Kidney glomerular epithelial cell (primary cell): ENCODE measurements around the gene MB21D2.
A peak's percentile ranks its signal among the peaks of the same experiment; 100 is the strongest.
"Not testable (repeated sequence)": the region's sequence is repeated elsewhere in the genome, so short reads cannot be mapped to it uniquely, and the experiment has no call there.

Source experiments
- DNase-seq: peaks from one replicate; lab custom pipeline; 2025; lab: John Stamatoyannopoulos, UW

Gene MB21D2

DNA sequence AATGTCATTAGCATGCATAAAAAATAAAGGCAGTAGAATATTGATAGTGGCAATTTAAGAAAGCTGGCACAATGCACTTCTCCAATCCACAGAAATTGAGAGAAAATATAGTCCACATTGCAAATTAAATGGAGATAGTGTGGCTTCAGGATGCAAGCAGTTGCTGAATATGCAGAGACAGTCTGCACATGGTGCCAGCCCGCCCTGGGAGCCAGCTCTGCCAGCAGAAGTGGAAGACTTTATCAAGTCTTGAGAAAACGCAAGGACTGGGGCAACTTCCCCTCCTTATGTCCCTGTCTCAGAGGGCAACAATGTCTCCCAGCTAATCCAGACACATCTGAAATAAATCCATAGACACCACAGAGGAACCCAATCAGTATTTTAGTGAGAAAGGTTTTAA lies 57.2 kb downstream of the MB21D2 start:
- DNase-seq = no peak

DNA sequence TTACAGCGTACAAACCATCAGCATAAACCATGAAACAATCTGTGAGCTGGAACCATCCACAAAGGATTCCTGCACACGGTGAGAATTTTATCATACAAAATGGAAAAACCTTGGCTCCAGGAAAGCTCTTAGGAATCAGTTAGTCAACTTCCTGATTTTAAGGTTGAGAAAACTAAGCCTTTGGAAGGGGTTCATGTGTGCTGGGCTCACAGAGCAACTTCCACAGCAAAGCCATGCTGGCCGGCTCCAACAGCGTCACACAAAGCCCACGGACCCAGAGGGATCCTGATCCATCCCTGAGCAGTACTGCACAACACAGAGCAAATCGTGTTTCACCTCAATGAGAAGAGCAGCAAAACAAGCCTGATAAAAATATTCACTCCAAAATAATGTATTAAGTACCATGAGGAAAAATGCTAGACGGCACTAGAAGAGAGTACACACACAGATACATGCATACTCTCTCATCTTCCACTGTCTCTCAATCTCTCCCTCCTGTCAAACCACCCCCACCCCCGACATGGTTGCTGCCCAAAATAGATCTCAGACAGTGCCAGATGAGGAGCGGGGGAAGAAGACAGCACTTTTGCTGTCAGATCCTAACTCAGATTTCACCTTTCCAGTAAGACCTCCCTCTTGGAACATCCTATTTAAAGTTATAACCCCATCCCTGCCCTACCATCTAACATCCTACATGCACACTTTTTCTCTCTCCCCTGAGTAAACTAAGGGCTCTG lies 58.6 kb downstream of the MB21D2 start:
- DNase-seq = no peak

DNA sequence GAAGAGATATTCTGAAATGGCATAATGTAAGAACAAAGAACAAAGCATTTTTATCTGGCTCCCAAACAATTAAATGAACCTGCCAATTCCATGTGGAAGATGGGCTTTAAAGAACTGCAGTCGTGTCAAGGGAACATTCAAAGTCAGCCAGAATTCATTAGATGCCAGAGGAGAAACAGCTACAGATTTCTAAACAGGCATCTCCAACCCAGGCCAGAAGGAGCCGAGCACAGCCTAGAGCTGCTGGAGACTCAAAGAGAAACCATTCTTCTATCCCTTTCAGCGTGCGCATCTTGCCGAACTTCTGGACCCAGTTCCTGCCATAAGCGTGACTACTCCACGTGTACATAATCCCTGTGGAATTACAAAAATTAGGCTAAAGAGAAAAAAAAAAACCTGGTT lies 60.4 kb downstream of the MB21D2 start:
- no peak for DNase-seq

DNA sequence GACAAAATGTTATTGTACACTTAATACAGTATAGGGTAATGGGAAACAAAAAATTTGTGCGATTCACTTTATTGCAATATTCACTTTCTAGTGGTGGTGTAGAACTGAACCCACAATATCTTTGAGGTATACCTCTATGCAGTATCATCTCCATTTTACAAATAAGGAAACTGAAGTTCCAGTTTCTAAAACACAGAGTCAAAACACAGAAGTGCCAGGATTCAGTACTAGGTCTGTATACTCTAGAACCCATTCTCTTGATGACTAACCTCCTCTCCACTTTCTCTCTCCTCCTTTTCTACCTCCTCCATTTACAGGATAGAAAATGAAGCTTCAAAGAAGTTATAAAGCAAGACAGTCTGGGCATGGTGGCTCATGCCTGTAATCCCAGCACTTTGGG lies 62.2 kb downstream of the MB21D2 start:
- no peak for DNase-seq

DNA sequence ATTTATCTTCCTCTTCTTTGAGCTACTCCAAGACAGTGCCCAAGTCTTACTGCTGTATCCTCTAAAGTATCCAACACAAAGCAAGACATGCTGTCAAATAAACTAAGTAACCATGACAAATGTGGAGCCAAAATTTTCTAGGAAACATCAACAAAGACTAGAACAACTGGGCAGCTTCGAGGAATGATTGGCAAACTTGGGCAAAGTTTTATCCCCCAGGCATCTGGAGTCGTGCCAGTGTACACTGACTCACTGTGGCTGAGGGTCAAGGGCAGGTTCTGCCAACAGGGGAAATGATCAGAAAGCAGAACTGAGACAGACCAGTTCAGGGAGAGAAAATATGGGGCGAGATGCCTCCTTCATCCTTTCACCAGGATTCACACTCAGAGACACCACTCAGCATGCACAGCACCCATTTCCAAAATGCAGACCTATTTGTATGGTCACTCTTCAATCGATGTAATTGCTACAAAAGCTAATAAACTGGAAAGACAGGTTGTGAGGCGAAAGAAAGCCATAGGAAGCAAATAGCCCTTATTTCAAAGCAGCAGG lies 65.8 kb downstream of the MB21D2 start:
- peak; percentile 93 for DNase-seq

DNA sequence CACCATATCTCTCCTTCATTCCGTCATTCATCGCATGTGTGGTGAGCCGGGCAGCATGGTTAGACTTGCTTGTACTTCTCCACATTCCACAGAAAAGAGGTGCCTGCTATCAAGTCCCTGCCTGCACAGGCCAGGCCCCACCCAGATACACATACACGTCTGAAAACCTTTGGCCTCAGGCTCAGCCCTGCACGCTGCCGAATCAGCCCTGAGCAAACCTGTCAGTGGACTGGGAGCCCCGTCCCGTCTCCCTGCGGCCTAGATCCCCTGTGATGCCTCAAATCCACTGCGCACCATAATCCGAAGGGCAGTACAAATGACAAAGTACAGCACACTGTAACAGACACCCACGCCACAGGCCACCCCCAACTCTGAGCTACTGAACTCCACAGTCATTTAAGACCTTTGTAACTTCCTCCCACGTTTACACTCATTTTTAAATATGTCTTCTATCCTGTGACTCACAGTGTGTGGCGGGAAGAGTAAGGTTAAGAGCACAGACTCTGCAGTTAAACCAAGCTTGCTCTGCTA lies 67.1 kb downstream of the MB21D2 start:
- DNase-seq = peak; percentile 61

DNA sequence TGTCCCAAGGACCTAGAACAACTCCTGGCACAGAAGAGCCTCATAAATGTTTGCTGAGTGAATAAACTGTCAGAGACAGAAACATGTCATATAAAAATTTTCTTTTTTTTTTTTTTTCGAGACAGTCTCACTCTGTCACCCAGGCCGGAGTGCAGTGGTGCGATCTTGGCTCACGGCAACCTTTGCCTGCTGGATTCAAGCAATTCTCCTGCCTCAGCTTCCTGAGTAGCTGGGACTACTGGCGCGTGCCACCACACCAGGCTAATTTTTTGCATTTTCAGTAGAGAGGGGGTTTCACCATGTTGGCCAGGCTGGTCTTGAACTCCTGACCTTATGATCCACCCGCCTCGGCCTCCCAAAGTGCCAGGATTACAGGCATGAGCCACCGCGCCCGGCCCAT lies 67.8 kb downstream of the MB21D2 start:
- DNase-seq = not testable (repeated sequence)

DNA sequence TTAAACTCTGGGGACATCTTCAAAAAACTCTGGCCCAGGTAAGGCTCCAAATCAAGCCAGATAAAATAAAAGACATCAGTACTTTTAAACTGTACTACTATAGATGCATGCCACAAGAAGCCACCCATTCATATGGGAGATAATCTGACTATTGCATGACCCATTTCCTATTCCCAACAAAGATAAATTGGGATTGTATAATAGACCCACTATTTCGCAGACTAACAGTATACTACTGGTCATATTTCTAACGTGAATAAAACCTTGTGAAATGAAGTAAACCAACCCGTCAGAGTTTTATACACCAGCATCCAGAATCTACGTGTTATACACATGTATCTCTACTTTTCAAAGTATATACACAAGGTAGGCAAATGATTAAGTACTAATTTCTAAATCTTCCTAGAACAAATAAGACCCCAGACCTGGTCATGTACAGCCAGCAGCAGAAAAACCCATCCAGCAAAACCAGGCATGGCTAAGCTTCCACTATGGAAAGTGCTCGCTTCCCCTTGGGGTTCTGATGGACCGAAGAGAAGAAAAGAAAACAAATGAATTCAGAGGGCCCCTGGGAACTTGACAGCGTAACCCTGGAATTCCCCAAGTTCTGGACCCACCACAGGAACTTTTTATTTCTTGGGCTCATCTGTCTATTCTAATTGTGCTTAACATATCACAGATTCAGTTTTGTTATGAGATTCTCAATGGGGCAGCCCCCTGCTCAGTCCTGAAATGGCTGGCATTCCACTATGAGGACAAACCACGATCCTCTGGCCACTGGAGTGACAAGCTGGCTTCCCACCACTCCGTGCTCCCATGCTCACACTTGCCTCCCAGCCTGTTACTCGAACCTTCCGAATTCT lies 69.1 kb downstream of the MB21D2 start:
- no peak for DNase-seq

DNA sequence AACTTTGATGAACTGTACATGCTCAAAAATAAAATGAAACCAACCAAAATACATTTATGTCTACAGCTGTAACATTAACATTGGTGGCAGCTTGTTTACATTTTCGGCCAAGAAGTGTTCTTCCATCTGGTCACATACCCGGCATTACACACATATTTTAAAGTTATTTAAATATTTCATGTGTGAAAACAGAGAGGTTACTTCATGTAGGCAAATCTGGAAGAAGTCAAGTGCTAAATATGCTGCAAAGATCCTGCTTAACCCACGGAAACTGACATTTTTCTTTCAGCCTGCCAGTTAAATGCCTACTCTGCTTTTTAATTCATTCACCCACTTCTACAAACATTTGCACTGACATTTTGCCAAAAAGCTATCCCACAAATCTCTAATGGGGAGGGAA lies 69.7 kb downstream of the MB21D2 start:
- no peak for DNase-seq

DNA sequence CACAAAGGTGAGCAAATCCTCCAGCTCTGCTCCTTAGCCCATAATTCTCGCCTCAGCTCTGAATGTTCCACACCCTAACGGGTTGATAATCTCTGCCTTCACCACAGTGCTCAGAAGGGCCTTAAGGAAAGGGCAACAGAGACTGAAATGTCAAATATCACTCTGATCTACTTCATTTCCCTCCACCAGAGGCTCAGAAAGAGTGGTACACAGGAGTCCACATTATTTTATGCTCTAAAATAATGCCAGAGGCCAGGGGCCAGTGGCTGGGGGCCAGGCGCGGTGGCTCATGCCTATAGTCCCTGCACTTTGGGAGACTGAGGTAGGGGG lies 72.2 kb downstream of the MB21D2 start:
- DNase-seq = no peak

DNA sequence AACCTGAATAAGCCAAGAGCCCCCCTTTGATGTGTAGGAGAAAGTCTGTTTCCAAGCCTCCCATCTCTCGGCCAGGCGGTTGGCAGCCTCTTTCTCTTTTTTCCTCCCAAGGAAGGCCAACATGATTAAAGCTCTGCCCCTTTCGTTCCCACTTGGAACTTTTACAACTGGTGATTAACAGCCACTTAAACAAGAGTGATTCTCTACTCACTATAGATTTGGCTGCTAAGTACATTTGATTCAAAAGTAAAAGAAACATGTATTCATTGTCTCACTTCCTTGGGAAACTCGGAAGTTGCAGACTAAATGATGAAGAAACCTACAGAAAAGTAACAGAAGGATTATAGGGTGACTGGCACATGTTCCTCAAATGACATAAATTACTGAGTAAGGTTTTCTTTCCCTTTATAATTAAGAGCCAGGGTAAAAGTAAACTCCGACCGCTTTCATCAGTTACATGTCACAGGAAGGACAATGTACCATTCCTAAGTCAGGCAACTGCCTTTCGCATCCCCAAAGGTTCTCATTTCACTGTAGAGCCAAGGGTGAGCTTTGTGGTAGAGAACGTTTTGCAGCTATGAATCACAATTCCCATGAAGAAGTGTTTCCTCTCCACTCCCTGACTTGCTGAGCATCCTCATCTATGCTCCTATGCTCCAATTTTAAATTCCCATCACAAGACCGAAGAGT lies 72.7 kb downstream of the MB21D2 start:
- DNase-seq = no peak

DNA sequence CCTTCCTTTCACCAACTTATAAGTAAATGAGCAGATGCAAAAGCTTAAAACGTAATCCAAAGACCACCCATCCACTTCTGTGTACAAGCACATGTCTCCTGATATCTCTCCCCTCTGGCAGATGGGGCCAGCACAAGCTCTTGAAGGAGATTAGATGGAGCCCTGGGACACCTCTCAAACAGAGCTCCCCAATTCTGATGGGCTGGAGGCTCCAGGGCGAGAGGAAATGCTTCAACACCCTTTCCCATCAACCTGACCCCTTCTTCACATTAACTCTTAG lies 73.2 kb downstream of the MB21D2 start:
- DNase-seq = no peak

DNA sequence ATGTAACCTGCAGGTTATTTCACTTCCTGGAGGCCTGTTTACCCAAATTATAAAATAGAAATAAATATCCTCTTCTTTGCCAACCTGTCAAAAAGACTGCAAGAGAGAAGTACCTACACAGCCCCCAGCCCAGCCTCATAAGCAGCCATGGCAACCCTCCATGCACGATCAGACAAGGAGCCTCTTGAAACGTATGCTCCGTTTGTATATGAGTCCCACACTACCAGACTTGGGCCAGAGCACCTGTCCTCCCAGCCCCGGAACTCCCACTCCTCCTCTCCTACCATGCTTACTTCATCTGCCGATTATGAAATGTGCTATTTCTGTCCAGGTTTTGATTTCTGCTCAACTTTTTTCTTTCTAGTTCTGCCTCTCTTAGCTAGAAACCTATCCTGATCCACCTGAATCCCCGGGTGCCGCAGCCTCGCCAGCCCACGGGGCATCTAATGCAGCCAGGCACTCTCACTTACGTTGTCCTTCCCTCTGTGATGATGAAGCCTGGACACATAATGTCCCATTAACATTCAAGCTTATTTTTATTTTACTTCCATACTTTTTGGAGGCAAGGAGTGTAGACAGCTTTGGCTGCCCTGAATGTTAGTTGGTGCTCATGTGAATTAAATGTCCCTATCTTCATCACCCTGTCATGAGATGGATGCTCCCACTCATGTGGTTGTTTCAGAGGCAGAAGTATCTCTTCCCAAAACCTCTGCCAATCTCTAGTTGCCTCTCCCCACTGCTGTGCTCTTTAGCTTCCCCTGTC lies 73.8 kb downstream of the MB21D2 start:
- DNase-seq = no peak

DNA sequence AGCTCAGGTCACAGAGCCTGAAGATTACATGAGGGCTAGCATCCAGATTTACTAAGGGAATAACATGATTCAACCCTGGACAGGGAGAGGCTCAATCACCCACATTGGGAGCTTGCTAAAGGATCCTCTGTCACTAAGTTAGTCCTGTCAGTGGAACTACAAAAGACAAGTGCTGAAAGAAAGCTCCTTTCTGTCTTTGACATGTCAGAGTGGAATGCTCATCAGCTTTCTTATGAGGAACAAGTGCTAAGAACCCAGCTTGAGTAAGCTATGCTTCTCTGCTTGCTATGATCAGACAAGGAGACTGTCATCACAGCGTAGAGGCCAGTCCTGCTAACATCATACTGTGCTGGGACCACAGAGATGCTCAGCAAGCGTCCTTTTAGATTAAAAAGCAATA lies 74.5 kb downstream of the MB21D2 start:
- no peak for DNase-seq

DNA sequence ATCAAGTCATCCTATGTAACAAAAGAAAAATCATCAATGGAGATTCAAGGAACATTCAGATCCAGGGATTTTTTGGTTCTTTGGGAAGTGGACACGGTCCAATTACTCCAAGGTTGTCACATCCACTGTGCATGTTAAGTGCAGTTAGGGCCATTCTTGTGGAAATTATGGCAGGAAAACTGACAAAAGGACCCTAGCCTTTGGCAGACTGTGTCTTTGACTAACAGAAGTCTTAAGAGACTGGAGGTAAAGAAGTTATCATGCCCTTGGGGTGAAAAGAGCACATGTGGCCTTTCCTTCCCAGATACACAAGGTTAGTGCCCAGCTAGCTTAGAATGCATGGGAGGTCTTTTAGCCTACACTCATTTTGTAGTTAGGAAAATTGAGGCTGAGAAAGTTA lies 74.9 kb downstream of the MB21D2 start:
- DNase-seq = no peak

DNA sequence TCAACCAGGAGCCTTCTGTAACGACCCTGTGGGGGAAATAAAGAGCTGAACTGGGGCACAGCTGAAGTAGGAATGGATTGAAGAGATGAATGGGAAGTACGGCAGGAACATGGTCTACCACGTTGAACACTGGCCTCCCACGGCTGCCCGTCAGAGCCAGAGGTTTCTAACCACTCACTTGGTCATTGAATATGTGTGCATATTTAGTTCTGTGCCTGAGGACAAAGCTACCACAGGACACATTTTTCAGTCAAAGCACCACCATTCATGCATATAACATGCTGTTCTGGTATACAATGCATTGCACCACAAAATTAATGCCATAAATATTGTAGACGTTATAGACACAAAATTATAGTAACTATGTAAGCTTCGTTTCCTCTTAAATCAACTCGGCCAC lies 75.5 kb downstream of the MB21D2 start:
- no peak for DNase-seq

DNA sequence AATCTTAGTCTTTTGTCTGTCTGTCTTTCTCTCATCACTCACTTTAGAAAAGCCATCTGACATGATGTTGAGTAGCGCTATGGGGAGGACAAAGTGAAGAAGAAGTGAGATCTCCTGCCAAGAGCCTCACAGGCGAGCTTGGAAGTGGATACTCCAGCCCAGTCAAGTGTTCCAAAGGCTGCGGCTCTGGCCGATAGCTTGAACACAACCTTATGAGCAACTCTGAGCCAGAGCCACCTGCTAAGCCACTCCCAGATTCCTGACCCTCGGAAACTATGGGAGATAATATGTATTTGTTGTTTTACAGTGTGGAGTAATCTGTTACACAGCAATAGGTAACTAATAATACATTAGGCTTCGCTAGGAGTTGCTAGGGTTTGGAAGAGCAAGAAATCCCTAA lies 76.2 kb downstream of the MB21D2 start:
- no peak for DNase-seq

DNA sequence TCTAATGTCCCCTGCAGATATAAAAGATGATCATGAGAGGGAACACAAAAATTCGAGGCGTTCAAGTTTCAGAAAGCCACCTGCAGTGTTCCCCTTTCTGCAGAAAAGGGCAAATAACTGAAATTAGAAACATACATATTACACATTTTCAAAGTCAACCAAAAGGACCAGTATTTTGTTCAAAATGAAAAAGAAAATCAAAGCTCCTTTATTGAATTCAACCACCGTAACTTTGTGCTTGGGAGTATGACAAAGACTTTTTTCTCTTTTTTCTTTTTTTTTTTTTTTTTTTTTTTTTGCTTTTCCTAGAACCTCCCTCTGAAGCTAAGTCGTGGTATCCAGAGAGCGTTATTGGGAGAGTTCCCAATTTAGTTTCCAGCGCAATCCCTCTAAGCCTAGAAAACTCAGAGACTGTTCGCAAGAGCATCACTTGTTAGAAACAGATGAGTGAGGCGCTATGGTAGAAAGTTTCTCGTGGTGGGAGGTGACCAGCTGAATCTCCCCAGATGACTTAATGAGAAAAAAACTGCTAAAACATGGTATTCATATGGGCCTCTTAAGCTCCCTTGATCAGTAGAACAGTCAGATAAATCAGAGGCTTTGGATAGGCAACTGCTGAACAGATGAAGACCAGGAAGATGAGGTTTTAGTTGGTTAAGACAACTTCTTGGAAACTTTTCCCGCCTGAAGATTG lies 77.4 kb downstream of the MB21D2 start:
- no peak for DNase-seq

DNA sequence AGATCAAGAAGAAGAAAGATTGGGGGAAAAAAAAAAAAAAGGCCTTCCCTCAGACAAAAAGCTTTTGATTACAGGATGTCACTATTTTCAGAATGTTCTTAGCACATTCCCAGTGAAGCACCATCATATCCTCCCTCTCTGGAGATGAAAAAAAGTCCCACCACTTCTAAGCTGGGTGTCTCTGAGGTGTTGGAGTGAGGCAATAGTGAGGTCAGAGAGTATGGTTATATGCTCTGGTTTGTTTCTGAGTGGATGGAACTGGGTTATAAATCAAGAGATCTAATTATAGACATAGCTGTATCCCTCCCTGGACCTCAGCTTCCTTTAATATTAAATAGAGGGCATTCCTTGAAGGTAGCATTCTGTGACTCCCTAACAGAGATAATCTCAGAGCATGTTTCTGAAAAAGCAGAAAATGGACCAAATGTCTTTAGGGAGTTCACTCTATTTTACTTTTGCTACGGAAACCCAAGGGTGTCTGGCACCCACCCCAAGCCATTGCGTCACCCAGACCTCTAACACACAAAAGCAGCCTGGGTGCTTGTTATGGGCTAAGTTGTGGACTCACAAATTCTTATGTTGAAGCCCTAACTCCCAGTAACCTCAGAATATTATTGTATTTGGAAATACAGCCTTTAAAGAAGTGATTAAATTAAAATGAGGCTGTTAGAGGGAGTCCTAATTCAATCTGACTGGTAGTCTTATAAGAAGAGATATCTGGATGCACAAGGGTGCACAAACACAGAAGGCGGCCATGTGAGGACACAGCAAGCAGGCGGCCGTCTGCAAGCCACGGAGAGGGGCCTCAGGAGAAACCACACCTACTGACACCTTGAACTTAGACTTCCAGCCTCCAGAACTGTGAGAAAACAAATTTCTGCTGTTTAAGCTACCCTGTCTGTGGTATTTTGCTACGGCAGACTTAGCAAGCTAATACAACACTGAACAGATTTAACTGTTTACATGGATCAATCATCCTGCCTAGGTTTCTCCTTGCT lies 81.5 kb downstream of the MB21D2 start:
- peak; percentile 96 for DNase-seq

DNA sequence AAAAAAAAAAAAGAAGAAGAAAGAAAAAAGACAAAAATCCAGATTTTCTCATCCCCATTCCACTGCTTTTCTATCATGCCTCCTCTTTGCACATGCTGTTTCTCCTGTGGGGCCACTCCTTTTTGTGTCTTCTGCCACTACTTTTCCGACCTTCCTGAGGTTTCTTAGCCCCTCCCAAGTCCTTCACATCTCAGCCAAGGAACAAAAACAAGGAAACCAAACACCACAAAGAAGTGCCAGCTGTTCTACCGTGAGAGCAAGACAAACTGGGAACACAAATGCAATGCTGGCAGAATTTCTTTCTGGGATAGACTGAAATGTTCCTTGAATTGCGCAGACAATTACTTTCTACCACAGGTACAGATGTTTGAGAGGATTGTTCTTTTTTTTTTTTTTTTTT lies 83.2 kb downstream of the MB21D2 start:
- DNase-seq = no peak
